Cerebellar cortex (tissue), 1 donor: Measurements from ENCODE around the gene NOC4L.

Experiments
- DNase-seq: peaks from one replicate; pipeline ENCODE4 v3.0.0-alpha.2; 2015; ENCODE audit warnings: low spot score

Gene NOC4L

DNA sequence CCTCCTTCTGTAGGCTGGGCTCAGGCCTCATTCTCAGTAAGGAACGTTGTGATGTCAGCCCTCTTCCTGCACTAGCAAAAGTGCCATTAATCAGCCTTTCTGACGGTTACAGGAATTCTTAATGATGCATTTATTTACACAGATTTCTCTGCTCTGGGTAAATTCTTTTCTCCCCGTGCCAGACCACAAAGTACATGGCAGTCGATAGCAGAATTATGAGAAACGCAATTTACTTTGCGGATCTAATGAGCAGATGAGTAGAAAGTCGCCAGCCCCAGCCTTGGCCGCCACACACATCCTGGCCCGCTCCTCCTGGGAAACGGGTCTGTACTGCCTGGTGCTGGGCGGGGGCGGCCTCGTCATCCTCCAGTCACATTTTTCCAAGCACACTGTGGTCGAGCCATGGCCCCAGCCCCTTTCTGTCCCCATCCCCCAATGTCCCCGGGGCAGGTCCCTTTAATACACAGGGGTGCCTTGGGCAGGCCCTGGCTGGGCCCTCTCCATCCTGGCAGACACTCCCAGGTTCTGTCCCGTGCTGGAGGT lies 25.9 kb downstream of the NOC4L start:
- no peak for DNase-seq

DNA sequence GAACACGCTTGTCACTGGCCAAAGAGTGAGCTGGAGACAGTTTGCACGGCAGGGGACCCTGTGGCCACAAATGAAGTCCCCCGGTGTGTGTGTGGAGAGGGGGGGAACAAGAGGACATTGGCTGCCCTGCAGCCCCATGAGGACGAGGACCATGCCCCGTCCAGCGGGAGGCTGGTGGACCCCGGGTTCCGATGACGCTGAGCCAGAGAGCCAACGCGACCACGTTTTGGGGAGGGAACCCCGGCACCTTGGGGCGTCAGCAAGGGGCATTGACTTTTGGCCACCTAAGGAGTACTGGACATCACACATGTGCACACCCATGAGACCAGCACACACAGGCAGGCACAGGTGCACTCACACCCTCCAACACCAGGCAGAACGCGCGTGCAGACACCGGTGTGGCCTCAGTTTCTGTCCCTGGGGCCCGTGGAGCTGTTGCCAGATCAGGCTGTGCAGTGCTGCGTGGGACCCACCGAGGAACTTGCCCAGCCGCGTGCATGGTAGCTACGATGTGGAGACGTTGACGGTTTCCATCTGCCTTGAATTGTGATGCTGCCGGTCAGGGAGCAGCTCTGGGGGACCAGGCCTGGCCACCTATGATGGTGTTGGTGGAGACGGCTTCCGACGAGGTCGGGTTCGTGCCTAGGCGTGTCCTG lies 26.5 kb downstream of the NOC4L start:
- DNase-seq, result no peak

DNA sequence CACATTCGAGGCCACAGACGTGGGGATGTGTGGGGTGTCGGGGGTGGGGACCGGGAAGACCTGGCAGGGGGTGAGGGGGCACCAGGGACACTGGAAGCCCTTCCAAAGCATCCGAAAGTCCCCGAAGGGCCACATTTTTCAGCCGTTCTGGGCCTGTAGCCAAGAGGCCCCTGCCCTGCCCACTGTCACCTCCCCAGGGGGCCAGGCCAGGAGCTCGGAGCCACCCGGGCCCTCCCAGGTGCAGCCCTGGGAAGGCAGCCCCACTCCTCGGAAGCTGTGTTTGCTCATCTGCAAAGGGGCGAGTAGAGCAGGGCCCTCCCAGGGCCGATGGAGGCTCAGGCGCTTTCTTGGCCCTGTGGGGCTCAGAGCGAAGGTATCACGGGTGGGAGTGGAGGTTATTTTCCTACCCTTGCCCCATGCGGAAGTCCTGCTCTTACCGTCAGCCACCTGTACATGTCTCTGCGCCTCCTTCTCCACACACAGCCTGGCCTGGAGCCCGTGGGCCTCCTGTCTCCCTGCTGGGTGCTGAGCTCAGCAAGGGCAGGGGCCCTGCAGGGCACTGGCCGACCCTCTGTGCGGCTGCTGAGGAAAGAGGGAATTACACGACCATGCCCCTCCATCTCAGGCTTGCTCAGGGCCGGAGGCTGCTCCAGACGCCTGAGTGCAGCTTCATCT lies 27.2 kb downstream of the NOC4L start:
- DNase-seq, result no peak

DNA sequence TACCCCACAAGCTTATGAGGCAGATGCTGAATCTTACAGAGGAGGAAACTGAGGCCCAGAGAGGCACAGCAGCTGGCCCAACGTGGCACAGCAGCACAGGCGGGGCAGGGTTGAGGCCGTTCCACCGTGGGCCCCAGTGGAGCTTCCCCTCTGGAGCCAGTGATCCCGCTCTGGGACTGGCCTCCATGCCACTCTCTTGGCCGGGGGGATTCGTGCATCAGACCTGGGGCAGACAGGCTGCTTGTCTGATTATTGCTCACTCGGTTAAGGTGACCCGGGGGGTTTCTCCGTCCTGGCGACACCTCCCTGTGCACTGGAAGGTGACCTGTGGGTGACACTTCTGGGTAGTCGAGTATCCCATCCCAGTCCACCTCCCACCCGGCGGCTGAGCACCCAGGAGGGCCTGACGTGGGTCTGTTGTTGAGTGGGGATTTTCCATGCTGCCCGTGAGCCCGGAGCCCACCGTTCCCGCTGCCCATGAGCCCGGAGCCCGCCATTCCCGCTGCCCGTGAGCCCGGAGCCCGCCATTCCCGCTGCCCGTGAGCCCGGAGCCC lies 27.8 kb downstream of the NOC4L start:
- no peak for DNase-seq

DNA sequence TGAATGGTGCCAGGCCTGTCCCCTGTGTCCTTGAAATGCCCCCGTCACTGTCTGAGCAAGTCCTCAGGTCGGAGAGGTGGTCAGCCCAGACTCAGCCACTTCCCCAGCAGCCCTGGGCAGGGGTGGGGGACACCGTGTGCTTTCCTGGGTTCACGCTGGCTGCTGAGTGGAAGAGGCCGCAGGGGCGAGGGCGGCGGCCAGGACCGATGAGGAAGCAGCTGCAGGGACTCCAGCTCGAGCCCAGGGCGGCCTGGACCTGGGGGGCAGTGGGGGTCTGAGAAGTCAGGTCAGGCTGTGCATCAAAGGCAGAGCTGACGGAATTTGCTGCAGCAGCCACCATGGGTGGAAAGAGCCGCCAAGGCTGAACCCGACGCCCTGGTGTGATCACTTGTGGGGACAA lies 28.4 kb downstream of the NOC4L start:
- no peak for DNase-seq

DNA sequence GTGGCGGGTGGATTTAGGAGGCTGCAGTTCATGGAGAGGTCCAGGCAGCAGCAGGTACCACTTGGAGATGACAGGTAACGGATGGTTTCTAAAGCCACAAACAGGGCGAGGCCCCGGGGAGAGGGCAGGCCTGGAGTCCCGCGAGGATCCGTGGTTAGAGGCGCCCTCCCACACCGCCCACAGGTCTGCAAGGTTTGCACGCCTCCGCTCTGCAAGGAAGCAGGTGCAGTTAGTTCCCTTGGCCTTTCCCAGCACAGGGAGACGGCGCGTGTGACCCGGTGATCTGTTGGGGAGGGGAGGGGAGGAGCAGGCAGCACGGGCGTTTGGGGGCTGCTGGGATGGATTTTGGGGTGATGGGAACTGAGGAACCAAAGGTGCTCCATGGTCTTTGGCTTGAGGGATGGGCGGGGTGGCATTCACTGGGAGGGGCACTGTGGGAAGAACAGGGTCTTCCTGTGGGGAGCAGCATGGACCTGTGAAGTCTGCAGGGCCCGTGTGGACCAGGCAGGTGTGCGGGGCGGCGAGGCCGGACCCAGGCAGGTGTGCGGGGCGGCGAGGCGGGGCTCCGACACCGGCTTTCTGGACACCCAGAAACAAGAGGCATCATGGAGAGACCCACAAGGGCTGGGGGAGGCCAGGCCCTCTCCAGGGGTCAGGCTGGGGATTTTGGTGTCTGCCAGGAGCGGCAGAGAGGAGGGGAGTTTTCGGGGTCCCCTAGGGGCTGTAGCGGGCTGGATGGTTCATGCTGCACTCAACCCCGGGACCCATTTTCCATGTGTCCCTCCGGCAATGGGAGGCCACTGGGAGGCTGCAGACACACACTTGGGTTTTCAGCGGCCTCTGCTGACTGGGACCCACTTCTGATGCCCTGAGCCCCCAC lies 29.1 kb downstream of the NOC4L start:
- no peak for DNase-seq

DNA sequence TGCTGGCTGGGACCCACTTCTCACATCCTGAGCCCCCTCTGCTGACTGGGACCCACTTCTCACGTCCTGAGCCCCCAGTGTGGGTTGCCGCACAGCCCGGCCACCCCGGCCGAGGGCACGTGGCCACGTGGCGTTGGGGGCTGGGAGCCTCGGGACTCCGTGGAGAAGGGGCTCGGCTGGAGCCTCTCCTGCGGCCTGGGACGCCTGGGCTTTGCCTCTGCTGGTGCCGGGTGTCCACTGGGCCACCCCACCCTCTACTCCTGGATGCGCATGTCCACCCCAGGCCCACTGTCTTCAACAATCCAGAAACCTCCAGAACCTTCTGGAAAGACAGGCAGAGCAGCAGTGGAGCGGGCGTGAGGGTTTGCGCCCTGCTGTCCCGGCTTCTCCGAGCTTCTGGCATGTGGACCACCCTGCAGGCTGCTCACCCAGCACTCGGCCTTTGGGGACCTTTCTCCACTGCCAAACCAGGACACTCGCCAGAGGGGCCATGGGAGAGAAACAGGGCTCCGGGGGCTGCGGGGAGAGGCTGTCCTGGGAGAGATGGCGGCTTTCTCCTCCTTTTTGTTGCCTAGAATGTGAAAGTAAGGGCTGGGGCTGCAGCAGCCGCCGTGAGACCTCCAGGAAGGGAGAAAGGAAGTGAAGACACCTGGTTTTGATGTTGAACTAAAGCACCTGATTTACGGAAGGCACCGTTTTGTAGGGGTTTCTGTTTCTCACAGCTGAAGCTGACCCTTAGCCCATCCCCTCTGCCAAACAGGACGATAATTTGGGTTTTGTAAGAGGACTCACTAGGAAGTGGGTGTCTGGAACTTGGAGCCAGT lies 30.0 kb downstream of the NOC4L start:
- no peak for DNase-seq

DNA sequence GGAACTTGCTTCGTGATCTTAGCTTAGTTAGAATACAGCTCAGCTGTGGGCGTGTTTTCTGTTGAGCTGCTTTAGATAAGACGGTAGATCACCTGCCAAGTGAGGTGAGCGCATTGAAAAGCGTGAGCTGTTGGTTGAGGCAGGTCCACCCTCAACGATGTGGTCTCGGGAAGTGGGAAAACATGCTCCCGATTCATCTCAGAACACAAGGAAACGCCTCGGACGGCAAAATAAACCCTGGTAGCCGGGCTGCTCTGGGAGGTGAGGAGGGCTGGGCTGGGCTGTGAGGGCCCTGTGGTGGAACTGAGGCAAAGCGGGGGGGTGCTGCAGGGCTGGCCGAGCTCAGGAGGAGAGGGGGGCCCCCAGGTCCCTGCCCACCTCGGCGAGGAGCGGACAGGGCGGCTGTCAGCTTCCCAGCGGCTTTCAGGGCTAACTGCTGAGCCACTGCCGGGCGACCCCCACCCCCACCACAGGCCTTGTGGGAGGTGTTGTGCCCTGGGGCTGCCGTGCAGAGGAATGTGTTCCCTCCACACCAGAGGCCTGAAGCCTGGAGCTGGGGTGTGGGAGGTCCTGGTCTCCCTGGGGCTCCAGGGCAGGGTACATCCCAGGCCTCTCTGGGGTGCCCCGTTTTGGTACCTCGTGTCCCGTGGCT lies 30.7 kb downstream of the NOC4L start:
- DNase-seq, result no peak

DNA sequence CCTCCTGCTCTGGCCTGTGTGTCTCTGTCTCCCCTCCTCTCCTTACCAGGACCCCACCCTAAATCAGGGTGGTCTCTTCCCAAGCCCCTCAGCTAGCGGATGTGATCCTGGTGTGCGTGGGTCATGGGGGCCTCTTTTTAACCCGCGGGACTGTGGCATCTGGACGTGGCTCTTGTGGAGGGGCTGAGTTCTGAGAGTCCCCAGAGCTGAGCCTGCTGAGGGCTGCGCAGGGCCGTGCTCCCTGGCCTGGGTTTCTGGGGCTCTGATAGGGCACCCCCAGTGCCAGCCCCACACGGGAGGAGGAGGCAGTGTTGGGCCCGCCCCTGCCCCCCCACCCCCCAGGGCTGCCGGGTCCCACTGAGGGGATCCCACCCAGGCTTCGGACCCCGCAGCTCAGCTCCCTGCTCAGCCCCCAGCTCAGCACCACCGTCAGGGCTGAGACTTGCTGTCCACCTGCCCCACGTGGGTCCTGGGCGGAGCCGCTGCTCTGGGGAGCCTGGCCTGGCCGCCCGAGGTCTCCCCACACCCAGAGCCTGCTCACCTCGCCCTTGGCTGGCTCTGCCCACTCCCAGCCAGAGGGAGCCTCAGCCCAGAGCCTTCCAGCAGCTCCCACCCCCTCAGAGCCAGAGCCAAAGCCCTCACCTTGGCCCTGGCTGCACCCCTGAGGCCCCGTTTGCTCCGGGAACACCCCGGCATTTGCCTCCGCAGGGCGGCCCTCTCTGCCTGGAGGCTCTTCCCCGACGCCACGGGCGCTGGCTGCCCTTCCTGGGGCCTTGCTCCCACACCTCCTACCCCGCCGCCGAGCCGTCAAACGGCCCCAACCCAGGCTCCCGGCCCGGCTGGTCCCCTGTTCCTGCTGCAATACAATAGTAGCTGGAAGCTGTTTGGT lies 31.5 kb downstream of the NOC4L start:
- no peak for DNase-seq

DNA sequence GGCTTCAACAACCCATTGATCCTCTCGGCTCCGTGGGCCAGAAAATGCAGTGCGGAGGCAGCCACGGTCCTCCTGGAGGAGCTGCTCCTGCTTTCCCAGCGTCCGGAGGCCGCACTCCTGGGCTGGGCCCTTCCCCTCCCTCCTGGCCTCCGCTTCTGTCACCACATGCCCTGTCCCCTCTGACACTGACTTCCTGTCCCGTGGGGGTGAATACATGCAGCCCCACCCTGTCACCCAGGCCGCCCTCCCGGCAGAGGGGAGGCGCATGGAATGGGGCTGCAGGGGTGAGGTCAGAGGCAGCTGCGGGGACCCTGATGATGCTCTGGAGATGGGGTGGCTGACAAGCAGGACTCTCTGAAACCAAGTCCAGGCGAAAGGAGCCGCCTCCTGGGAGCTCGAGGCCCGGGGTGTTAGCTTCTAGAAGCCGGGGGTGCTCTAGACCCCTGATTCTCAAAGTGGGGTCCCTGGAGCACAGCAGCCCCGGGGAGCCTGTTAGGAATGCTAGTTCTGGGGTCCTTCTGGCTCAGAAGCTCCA lies 32.2 kb downstream of the NOC4L start:
- no peak for DNase-seq

DNA sequence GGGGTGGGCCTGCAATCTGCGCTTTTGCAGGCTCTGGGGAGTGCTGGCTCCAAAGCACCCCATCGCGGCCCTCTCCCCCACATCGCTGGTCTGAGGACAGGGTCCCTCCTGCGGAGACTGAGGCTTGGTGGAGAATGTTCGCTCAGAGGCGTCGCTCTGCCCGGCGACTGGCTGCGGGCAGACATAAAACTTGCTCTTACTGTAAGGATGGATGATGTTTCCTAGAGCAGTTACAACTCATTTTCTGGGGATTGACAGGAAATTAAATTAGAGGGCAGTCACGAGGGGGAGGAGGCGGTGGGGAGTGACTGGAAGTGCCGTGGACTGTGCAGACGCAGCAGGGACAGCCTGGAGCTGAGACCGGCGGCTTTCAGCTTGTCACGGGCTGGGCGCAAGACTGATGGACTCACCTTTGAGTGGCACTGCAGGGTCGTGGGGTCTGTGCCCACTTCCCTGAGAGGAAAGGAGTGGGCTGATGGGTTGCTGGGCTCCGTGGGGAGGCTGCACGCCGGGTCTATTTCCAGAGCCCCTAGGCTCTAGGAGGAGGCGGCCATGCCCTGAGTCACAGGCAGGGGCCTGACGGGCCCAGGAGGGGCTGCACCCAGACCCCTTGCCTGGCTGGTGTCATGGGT lies 32.8 kb downstream of the NOC4L start:
- DNase-seq, result no peak

DNA sequence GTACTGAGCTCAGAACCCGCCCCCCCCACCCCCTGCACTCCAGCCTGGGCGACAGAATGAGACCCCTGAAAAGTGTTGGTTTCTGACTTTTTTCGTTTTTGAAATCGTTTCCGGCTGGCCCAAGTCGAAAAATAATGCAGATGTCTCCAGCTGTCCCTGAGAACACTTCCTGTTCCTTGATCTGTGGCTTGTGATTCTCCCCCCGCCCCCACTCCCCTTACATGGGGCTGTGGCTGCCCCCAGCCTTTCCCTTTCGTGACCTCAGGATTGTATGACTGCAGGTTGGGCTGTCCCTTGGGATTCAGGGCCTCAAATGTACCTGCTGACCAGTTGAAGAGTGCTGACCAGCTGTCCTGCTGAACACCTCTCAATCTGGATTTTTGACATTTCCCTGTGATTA lies 34.1 kb downstream of the NOC4L start:
- no peak for DNase-seq

DNA sequence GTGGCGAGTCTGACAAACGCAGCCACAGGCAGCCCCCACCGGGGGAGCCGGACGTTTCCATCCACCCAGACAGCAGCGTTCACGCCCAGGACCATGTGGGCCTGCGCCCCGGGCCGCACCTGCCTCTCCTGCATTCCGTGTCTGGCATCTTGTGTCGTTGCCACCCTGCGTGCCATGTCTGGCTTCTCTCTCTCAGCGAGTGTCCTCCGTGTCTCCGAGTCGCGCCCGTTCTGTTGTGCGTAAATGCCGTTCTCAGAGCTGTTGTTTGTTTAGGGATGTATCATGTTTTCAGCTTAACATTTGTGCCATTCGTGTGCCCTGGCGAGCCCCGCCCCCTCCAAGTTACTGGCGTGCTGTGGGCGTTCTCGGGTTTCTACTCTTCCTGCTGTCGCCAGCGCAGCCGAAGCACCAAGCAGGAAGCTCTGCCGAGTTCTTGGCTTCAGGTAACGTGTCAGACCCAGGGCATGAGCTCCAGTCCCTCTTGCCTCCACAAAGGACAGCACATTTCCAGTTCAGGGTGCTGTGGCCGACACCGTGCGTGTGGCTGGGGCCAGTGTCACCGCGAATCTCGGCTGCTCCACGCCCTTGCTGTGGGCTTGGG lies 34.6 kb downstream of the NOC4L start:
- DNase-seq, result no peak

DNA sequence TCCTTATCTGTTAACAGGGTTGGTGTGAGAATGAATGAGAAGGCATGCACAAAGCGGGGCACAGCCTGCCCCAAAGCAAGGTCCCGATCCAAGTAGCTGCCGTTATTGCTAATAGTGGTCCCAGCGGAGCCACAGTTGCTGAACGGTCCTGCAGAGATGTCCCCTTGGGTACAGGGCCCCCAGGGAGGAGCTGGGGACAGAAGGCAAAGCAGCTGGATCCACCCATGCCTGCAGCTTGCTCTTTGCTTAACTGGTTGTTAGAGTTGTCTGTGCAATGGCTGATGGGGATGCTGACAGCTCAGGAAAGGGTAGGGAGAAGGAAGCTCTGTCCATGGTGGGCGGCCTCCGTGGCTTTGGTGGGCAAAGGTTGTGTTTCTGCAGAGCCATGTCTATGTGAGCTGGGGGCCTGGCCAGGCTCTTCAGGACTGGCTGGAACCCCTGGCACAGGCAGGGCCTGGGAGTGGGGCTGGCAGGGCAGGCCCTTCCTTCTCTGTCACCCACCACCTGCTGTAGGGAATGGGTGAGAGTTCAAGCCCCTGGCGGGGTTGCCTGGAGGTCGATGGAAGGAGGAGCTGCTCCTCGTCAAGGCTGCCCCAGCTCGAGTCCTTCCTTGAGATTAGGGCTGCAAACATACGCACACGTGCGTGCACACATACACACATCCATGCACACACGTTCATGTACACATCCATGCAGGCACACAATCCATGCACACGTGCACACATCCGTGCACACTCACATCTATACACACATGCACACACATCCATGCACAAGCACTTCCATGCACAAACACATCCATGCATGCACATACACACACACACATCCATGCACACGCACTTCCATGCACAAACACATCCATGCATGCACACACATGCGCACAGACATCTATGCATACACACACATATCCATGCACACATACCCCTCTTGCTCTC lies 35.4 kb downstream of the NOC4L start:
- no peak for DNase-seq

DNA sequence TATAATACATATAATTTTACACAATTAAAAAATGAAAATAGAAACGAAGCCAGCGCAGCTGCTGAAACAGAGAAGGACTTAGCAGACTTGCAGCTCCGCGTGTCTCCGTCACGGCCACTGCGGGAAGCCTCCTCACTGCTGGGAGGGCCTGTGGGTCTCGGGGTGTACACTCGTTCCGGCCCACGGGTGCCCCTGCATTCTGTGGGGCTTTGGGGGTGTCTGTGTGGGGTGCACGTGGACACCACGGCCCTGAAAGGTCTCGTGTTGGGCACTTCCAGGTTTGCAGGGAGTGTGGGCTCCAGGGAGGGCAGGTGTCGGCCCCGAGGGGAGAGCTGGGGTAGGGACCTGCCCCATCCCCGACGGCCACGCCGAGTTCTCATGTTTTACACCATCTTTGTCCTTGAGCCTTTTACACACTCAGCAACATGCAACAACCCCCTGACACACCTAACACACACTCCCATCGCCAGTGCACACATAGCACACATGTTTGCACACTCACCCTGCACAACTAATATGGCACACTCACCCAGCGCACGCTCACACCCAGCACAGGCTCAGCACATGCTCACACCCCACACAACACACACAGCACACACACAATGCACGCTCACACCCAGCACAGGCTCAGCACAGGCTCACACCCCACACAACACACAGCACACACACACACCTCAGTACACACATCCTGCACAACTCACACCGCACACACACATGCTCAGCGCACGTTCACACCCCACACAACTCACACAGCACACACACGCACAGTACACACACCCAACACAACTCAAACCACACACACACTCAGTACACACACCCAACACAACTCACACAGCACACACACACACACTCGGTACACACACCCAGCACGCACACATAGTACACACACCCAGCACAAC lies 36.6 kb downstream of the NOC4L start:
- no peak for DNase-seq

DNA sequence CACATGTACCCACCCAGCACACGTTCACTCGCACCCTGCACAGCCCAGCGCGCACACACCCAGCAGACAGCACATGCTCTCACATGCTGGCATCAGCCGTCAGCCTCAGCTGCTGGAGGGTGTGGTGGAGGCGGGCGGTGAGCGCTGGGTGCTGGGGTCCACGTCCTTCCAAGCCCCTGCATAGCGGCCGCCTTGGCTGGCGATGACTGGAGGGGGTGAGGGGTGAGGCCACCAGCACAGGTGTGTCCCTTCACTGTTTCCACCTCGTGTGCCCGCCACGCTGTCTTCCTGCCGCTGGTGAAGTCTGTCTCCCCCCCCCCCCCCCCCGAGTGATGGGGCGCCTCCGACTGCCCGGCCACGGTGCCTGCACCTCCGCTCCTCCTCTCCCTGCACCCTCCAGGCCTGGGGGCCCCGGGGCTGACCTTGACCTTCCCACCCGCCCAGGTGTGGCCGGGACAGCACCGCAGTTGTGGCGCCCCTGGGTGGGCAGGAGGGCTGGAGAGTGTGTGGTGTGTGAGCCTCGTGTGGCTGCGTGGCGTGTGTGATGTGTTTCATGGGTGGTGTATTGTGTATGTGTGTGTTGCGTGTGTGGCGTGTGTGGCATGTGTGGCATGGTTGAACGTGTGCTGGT lies 37.4 kb downstream of the NOC4L start:
- no peak for DNase-seq
